ENCODE results near the gene NOL7. TPM values are rescaled to one million over a fixed set of nuclear protein-coding genes. Genes with fewer than 3 reads are reported as not detected.

The NOL7 gene
- total and polyA plus RNA-seq, 9 of the 15 experiments (the other 6 are each of a cell fraction or from before 2014, with no cell fraction given): 19.4 to 235 (median 157) TPM

DNA sequence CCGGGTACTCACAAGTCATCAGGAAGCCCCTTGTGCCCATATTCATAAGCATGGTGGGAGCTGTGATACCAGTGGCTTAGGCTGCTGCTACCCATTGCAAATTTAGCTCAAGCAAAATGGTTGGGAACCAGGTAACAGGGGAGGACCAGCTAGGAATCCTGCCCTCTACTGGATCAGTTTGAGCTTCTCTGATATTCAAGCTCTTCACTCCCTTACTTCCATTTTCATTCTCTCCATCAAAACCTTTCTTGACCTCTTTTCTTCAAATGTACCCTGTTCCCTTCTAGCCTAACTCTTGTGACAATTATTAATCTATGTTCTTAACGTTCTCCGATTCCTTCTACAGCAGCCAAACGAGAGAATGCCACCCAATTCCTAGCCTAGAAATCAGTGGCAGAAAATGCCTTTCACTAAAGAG is 9.7 kb downstream of the NOL7 start (continued):
- TF ChIP-seq, protein P1, sequence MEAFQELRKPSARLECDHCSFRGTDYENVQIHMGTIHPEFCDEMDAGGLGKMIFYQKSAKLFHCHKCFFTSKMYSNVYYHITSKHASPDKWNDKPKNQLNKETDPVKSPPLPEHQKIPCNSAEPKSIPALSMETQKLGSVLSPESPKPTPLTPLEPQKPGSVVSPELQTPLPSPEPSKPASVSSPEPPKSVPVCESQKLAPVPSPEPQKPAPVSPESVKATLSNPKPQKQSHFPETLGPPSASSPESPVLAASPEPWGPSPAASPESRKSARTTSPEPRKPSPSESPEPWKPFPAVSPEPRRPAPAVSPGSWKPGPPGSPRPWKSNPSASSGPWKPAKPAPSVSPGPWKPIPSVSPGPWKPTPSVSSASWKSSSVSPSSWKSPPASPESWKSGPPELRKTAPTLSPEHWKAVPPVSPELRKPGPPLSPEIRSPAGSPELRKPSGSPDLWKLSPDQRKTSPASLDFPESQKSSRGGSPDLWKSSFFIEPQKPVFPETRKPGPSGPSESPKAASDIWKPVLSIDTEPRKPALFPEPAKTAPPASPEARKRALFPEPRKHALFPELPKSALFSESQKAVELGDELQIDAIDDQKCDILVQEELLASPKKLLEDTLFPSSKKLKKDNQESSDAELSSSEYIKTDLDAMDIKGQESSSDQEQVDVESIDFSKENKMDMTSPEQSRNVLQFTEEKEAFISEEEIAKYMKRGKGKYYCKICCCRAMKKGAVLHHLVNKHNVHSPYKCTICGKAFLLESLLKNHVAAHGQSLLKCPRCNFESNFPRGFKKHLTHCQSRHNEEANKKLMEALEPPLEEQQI (IDR thresholded peaks at IDR 0.05): 0 out of 2 replicates have a peak, but pooled peaks have one; percentile 20
- TF ChIP-seq, protein P2, sequence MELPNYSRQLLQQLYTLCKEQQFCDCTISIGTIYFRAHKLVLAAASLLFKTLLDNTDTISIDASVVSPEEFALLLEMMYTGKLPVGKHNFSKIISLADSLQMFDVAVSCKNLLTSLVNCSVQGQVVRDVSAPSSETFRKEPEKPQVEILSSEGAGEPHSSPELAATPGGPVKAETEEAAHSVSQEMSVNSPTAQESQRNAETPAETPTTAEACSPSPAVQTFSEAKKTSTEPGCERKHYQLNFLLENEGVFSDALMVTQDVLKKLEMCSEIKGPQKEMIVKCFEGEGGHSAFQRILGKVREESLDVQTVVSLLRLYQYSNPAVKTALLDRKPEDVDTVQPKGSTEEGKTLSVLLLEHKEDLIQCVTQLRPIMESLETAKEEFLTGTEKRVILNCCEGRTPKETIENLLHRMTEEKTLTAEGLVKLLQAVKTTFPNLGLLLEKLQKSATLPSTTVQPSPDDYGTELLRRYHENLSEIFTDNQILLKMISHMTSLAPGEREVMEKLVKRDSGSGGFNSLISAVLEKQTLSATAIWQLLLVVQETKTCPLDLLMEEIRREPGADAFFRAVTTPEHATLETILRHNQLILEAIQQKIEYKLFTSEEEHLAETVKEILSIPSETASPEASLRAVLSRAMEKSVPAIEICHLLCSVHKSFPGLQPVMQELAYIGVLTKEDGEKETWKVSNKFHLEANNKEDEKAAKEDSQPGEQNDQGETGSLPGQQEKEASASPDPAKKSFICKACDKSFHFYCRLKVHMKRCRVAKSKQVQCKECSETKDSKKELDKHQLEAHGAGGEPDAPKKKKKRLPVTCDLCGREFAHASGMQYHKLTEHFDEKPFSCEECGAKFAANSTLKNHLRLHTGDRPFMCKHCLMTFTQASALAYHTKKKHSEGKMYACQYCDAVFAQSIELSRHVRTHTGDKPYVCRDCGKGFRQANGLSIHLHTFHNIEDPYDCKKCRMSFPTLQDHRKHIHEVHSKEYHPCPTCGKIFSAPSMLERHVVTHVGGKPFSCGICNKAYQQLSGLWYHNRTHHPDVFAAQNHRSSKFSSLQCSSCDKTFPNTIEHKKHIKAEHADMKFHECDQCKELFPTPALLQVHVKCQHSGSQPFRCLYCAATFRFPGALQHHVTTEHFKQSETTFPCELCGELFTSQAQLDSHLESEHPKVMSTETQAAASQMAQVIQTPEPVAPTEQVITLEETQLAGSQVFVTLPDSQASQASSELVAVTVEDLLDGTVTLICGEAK (IDR thresholded peaks at IDR 0.05): no peak
- TF ChIP-seq, protein P2 (CRISPR knock-in tag; IDR thresholded peaks at IDR 0.05): no peak
- TF ChIP-seq PPARD (CRISPR knock-in tag; IDR thresholded peaks at IDR 0.05) (no peak), CTBP1 (IDR thresholded peaks at IDR 0.05; ENCODE audit: borderline replicate concordance) (peak; percentile 29; the same call in 1 of the 2 replicates), ZNF445 (CRISPR knock-in tag; IDR thresholded peaks at IDR 0.05; ENCODE audit: low read depth) (no peak), MED1 (CRISPR knock-in tag; IDR thresholded peaks at IDR 0.05; ENCODE audit: borderline replicate concordance) (no peak), NFATC3 (IDR thresholded peaks at IDR 0.05) (peak; percentile 4; the same call in 1 of the 2 replicates)
- TF ChIP-seq, protein P3, sequence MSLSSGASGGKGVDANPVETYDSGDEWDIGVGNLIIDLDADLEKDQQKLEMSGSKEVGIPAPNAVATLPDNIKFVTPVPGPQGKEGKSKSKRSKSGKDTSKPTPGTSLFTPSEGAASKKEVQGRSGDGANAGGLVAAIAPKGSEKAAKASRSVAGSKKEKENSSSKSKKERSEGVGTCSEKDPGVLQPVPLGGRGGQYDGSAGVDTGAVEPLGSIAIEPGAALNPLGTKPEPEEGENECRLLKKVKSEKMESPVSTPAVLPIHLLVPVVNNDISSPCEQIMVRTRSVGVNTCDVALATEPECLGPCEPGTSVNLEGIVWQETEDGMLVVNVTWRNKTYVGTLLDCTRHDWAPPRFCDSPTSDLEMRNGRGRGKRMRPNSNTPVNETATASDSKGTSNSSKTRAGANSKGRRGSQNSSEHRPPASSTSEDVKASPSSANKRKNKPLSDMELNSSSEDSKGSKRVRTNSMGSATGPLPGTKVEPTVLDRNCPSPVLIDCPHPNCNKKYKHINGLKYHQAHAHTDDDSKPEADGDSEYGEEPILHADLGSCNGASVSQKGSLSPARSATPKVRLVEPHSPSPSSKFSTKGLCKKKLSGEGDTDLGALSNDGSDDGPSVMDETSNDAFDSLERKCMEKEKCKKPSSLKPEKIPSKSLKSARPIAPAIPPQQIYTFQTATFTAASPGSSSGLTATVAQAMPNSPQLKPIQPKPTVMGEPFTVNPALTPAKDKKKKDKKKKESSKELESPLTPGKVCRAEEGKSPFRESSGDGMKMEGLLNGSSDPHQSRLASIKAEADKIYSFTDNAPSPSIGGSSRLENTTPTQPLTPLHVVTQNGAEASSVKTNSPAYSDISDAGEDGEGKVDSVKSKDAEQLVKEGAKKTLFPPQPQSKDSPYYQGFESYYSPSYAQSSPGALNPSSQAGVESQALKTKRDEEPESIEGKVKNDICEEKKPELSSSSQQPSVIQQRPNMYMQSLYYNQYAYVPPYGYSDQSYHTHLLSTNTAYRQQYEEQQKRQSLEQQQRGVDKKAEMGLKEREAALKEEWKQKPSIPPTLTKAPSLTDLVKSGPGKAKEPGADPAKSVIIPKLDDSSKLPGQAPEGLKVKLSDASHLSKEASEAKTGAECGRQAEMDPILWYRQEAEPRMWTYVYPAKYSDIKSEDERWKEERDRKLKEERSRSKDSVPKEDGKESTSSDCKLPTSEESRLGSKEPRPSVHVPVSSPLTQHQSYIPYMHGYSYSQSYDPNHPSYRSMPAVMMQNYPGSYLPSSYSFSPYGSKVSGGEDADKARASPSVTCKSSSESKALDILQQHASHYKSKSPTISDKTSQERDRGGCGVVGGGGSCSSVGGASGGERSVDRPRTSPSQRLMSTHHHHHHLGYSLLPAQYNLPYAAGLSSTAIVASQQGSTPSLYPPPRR (CRISPR knock-in tag; IDR thresholded peaks at IDR 0.05; ENCODE audit: borderline replicate concordance): 0 out of 2 replicates have a peak, but pooled peaks have one; percentile 20
